HT-29 (cell line): Measurements from ENCODE around the gene KRT37. TPM values are rescaled to one million over a fixed set of nuclear protein-coding genes. Genes with fewer than 3 reads are reported as not detected.
"Not testable (repeated sequence)": the region's sequence is repeated elsewhere in the genome, so short reads cannot be mapped to it uniquely, and the experiment has no call there.

Experiments used
- DNase-seq: peaks from one replicate; pipeline ENCODE4 v3.0.0-alpha.2; 2015; ENCODE audit warnings: low spot score
- total RNA-seq: library from RNA; depleted of rRNA; stranded (reverse); fragments of >200 nt; shearing (Covaris generic); gene quantifications from 2 replicates; pipeline ENCODE4 v1.2.3, GENCODE V29; 2014

Gene KRT37
- total RNA-seq, 1 experiment from 2014 or later, result not detected

DNA sequence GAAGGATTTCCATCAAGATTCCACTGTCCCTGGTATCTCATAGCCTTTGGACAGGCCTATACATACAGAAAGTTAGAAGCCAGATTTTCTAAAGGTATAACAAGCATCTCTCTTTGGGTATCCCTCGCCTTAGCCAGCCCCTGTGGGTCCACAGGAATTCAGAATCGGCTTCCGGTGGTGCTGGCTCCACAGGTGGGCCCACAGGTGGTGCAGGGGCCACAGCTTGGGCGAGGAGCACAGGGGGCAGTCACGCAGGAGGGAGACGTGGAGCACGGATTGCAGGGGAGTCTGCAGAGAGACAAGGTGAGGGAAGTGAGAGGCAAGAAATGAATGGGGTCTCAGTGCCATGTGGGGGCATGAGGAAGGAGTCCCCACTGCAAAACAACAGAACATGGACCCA is 12.9 kb upstream of the KRT37 start:
- no peak for DNase-seq

DNA sequence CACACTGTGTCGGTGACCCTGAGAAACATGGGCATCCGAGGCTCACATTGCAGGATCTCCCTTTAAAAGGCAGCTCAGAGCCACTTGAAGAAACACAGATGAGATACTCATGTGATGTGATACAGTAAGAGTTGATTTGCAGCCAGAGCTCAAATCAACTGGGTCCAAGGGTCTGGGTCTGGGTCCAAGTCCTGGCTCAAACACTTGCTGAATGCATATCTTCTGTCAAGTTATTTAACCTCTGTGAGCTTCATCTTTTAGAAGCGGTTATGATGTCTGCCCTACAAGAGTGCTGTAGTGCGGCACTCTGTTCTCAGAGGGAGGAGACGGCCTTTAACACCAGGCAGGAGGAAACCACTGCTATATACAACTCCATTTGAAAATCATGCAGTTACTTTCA is 10.0 kb upstream of the KRT37 start:
- DNase-seq, result no peak

DNA sequence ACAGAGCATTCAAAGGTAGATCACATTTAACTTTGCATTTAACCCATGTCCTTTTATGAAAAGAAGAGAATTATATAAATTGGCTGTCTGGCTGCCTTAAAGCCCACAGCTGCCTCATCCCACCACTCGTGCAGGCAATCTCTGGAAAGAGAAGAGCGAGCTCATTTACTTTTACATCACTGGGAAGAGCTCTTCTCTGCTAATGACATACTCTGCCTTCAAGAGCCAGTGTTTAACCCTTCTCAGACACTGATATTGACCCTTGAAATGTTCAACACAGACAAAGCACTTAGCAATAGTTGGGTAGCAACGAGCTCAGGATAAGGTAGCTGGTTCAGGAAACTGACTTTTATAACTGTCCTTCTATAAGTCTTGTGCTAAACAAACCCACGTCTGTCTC is 9.6 kb upstream of the KRT37 start:
- DNase-seq, result no peak

DNA sequence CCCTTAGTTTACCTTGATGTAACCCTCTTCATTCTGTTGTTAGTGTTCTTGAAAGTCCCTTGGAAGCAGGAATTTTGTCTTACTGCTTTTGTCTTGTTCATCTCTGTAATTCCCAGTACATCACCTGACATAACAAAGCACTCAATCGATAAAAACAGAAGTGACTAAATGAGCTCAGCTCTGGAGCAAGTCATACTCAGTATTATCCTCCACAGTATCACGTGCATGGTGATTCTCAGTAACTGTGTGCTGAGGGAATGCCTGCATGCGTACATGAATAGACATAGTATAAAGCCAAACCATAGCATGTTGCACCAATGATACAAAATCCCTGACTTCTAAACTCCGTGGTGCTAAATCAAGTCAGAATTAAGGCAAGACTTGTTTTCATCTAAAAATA is 9.2 kb upstream of the KRT37 start:
- DNase-seq, result no peak

DNA sequence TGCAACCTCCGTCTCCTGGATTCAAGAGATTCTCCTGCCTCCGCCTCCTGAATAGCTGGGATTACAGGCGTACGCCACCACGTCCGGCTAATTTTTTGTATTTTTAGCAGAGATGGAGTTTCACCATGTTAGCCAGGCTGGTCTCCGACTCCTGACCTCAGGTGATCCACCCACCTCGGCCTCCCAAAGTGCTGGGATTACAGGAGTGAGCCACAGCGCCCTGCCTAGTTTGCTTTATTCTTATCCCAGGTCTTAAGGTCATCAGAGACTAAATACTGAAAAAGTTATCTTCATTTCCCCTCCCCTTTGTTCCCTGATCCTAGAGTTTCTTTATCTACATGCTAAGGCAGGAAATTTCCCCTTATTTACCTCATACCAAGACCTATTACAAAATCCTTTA is 6.0 kb upstream of the KRT37 start:
- DNase-seq, result not testable (repeated sequence)

DNA sequence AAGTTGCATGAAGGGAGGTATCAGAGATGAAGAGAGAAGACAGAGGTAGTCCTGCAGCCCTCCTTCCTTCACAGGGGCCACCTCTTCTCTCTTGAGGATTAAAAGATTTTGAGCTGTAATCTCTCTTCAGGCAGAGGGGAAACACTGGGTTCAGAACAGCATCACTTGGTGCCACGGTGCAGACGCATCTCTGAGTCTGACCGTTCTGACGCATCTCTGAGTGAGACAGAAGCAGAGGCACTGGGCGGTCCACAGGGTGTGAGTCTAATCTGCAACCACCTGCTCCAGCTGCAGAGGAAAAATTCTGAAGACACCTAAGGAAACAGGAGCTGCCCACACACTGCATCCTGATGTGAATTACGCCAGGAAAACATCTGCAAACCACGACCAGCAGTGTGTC is 5.3 kb upstream of the KRT37 start:
- no peak for DNase-seq

DNA sequence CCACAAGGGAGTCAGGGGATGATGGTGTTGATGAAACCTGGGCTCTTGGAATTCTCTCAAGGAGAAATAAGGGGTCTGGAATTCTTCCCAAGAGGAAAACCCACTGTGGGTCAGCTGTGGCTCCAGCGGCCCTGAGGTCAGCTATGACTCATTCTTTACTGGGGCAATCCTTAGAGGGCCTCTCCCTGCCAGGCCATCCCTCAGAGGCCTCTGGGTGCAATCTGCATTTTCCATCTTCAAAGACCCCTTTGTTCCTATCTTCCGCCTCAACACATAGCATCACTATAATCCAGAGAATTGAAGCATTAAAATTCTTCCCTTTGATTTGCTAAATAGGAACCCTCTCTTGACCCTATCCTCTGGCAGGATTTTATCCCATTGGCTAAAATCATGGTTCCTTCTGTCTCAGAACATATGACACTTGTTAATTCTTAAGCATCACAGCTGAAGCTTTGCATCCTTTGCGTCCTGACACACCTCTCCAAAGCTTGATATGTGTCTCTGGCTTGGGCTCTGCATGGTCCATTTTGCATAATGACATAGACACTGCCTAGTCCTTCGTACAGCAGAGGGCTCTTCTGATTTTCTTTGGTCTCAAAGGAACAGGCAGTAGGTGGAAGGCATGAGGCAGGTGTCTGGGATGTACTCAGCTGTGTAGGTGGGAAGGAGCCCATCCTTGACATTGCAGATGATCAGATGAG is 4.4 kb upstream of the KRT37 start:
- DNase-seq, result no peak

DNA sequence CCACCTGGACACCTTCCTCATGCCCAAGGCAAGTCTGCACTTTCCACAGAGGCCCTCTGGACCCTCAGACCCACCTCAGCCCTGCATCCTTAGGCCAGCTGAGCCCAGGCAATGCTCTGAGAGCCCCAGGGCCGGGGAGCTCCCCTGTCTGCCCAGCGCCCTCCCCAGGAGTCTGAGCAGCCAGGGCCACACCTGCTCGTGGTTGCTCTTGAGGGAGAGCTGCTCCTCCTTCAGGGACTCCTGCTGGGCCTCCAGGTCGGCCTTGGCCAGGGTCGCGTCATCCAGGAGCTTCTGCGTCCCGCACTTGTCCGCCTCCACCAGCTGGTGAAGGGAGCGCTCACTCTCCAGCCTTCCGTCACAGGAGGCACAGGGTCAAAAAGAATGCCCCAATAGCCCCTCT is 1.8 kb downstream of the KRT37 start:
- DNase-seq, result not testable (repeated sequence)

DNA sequence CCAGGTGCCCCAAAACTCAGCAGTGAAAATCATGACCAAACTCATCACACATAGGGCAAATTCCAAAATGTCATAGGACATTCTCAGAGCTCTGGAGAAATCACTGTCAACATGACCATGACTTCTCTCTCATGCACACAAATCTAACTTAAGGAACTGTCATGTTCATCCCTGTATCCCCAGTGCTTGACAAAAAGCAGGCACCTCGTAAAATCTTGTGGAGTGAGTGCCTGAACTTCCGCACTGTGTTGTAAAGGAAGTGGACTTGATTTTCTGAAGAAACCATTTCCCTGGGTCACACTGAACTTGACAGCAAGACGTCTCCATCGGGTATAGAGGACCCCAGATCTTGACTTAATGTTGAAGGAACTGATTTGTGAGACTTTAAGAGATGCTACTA is 2.8 kb downstream of the KRT37 start:
- no peak for DNase-seq

DNA sequence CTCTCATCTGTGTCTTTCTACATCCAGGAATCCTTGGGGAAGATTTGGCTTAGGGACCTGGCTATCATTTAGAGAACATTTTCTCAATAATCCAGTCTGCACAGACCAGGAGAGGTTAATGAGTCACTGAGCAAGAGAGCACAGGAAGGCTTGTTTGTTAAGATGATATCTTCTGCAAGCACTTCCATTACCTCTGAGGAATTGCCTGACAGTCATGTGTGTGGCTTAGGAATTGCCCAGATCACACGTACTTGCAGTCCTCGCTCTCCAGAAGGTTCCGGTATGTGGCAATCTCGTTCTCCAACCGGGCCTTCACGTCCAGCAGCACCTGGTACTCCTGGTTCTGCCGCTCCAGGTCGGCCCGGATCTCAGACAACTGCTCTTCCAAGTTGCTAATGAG is 3.3 kb downstream of the KRT37 start:
- DNase-seq, result no peak

DNA sequence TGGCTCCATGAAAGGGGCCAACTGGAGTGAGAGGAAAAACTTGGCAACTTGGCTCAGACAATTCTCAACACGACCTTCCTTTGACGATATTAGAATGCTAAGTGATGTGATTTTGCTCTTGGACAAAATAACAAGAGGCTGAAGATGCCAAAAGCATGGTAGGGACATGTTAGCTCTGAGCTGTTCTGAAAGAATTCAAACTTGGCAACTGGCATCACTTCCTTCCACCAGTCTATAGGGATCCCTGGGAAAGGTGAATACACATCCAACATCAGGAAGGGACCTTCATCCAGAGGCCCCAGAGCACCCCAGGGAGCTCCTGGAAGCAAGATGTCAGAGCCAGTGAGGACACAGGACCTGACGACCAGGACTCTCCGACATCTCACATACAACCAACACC is 4.3 kb downstream of the KRT37 start:
- no peak for DNase-seq

DNA sequence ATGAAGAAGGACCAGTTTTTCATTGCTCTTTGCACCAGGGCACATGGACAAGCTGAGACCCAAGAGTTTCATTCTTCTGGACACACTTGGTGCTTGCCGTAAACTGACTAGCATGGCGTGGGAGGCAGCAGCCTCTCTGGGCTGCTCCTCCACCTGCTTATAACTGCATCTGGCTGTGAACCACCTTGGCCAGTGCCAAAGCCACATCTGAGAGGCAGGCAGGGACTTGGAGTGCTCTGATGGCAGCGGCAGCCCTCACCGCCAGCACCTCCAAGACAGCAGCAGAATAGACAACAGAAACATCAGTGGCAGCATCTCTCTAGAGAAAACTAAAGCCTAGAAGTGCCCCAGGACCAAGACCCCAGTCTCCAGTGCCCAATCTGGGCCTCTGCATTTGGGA is 4.7 kb downstream of the KRT37 start:
- DNase-seq, result no peak

DNA sequence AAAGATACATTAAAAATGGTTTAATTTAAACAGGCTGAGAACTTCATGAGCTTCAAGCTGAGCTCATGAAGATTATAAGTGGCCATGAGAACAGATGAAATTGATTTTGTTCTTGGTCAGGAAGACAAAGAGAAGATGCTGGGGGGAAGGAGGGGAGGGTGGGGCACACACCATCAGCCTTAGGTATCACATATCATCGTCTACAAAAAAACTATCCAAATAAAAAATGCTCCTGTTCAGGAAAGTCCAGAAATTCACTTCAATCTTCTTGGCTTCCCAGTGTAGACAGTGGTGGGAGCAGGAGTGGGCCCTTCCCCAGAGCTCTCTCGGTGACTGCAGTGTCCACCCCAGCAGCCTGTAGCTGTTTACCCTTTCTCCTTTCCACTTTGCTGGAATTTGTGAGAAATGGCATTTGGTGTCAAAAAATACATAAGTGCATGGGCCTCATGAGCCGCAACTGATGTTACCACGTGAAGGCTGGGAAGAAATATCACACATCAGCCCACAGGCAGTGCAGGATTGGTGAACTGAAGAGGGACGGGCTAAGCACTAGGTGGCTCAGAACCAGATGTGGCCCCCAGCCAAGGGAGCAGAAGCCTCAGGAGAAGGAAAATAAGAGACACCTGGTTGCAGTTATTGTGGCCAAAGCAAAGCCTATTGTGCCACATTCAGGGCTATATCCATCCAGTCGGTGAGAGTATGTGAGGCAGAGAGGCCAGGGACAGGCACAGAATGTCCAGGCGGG is 6.1 kb downstream of the KRT37 start:
- DNase-seq, result no peak

DNA sequence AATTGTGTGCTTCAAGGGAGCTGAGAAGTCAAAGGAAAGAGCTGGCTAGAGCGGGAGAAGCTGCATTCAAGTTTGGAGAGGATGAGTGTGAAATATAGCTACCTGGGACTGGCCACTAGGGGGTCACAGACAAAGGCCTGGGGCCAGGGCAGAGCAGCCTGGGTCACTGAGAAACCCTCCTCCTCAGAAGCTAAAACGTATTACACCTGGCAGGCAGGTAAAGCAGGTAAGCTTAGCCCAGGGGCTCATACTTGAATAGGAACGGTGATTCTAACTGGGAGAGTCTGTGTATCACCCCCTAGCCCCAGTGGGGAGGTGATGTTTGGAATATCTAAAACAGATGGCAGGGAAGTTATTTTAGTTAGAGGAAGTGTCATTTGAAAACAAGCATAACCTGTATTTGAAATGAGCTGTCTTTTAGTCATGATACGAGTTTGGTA is 6.8 kb downstream of the KRT37 start:
- peak; percentile 71 for DNase-seq

DNA sequence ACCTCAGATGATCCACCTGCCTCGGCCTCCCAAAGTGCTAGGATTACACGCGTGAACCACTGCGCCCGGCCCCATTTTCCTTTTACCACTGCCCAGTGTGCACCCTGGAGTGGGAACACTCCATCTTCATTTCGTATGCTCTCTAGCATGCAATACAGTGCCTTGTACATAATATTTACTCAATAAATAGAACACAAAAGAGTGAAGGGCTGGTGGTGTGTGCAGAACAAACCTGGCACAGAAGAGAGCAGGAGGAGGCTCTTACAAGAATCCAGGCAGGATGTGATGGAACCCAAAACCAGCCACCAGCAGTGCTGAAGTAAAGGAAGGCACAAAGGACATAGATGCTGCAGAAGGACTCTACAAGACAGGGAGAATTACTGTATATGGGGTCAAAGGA is 7.3 kb downstream of the KRT37 start:
- no peak for DNase-seq

DNA sequence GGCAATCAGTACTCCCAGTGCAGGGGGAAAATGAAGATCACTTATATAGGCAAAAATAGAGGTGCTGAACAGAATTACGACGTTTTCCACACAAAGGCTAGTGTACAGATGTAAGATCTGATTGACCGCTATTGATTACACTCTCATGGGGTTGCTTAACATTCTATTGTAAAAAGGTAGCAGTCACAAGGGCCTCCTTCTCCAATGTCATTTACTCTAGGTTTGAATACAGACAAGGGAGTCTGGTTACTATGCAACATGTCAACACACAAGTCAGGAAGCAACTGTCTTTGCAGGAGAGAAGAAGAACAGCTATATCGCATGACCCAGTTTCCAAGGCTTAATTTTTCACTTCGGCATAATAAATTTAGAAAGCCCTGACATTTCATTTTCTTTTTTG is 7.9 kb downstream of the KRT37 start:
- no peak for DNase-seq

DNA sequence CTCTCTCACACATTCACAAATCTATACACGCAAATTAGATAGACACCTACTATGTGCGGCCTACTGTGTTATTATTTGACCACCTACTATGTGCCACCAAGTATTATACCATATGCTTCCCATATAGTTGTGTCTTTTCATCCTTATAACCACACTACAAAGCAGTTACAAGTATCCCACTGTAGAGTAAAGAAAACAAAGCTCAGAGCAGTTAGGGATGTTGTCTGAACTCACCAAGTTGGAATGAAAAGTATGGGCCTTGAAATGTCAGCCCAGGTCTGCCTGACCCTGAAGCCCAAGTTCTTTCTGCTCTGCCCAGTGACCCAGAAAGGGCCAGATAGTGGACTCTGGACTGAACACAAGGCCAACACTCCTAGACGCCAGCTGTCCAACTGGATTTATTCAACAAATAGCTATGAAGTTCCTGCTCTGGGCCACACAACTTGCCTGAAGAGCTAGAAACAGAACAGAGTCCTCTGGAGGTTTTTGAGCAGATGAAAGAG is 8.5 kb downstream of the KRT37 start:
- DNase-seq, result no peak

DNA sequence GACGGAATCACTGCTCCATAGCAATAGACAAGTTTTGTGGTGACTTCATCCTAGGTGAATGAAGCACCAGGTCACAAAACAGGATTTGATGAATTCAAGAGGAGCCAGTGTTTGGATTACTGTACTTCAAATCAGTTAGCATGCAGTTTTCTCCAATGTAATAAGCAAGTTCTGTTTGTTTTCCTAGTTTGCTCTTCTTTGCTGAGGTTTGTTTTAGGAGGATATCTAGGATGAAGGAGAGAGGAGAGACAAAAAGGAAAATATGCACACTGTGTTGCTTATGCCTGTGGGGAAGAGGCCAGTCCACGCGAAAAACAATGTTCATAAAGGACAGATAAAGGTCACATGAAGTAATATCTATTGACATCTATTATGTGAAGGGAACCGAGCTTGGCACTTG is 9.0 kb downstream of the KRT37 start:
- no peak for DNase-seq

DNA sequence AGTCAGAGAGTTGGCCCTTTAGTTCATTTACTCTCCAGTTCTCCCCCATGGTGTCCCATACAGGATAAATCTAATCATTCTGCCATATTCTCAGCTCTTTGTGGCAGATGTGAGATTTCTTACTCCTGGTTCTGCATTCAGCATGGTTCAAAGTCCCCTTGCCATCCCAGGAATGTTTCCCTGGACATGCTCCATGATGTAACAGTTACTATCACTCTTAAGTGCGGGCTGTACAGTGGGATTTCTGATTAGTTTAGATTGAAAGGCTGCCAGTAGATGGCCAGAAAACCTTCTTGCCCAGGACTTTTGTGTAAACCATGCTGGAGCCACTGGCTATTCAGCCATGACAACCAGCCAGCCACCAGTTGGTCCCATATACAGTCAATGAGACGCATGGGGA is 10.4 kb downstream of the KRT37 start:
- no peak for DNase-seq

DNA sequence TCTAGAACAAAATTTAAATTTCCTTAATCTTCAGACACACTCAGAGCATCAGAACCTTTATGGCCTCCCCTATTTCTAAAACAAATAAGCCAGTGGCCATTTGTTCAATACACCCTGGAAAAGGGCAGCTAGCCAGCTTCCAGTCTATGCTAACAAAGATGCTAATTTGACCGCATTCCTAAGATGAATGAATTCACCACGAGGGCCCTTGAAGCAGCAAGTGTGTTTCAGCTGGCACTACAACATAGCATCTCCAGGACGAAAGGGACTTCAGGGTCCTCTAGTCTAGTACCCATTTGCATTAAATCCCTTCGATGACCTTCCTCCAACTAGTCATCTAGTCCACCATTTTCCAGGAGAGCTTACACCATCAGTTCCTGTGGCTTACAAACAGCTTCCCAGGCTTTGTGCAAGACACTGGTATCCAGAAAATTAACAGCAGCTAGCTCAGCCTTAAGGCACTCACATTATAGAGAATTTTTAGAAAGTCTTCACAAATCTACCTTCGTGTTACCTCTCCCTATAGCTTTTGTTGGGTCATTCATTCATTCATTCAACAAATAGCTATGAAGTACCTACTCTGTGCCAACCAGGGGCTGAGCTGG is 10.9 kb downstream of the KRT37 start:
- DNase-seq, result no peak

DNA sequence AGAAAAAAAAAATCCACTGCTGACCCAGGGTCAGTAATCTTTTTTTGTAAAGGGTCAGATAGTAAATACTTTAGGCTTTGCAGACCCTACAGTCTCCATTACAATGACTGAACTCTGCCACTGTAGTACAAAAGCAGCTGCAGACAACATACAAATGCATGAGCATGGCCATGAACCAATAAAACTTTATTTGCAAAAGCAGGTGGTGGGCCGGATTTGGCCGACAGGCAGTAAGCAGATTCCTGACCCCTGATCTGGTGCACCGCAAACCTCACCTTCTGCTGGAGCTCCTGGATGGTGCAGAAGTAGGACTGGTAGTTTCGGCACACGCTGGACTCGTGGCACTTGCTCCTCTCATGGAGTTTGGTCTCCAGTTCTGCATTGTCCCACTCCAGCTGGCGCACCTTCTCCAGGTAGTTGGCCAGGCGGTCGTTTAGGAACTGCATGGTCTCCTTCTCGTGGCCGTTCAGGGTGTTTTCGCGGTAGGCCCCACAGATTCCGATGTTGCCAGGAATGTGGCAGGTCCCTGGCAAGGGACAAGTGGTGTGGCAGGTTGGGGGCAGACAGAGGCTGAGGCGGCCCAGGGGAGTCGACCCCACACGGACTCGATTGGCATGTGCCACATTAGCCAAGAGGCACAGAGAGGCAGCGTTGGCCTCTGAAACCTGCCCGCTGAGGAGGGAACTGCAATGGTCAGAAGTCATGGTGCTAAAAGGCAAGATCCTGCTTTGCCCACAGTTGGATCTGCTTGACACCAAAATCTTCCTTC is 13.1 kb downstream of the KRT37 start:
- DNase-seq, result no peak

DNA sequence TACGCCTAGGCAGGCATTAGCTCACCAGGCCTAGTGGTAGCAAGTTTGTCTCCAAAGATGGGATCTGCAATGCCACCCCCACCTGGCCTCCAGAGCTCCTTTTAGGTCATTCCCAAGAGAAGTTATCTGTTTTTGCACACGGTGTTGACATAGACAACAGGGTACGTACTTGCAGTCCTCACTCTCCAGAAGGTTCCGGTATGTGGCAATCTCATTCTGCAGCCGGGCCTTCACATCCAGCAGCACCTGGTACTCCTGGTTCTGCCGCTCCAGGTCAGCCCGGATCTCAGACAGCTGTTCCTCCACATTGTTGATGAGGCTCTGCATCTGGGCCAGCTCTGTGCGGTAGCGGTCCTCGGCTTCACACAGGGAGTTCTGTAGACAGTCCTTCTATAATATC is 17.2 kb downstream of the KRT37 start:
- DNase-seq, result no peak
